HG03097 (cell line): ENCODE measurements around the gene RAB8B.

Source experiments
- ATAC-seq: cut with Tn5 transposase; IDR thresholded peaks from one replicate; pipeline ENCODE4 v1.9.1; 2021; ENCODE audit not compliant: unreplicated experiment, low FRiP score

The RAB8B gene

DNA sequence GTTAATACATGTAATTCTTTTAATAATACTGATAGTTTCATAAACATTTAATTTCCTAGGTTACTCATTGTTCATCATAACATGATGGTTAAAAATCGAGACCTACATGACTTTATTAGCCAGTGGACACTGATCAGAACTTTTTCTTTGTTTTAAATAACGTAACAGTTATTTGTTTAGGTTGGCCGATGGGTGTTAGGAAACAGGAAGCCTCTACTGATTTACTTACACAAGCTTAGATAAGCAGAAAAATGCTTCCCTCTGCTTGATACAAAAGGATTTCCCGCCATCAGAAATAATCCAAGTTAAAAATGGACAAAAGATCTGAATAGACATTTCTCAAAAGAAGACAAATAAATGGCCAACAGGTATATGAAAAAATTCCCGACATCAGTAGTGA is 71.4 kb downstream of the RAB8B start:
- no peak for ATAC-seq

DNA sequence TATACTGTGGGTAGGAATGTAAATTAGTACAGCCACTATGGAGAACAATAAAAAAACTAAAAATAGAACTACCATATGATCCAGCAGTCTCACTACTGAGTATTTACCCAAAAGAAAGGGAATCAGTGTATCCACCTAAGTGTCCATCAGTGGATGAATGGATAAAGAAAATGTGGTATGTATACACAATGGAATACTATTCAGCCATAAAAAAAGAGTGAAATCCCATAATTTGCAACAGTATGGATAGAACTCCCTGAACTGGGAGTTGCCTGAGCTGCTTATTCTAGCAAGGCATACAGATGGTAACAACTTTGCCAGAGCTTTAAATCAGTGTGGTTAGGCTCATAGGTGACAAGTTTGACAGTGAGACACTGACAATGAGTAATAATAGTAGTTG is 71.9 kb downstream of the RAB8B start:
- no peak for ATAC-seq

DNA sequence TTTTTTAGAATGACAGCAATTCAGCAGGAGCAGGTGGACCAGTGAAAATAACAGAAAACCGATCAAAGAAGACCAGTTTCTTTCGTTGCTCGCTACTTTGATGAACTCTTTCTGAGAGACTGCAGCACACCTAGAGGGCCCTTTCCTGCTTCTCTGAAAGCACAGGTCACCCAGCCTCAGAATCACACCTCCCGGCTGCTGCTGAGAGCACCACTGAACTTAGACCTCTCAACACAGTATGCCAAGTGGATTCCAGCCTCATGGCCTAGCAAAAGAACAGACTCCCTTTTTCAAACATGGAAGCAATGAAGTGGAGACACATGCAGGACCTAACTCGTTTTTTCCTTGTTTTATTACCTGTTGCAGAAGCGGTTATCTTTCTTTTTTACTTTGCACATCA is 74.1 kb downstream of the RAB8B start:
- ATAC-seq: no peak

DNA sequence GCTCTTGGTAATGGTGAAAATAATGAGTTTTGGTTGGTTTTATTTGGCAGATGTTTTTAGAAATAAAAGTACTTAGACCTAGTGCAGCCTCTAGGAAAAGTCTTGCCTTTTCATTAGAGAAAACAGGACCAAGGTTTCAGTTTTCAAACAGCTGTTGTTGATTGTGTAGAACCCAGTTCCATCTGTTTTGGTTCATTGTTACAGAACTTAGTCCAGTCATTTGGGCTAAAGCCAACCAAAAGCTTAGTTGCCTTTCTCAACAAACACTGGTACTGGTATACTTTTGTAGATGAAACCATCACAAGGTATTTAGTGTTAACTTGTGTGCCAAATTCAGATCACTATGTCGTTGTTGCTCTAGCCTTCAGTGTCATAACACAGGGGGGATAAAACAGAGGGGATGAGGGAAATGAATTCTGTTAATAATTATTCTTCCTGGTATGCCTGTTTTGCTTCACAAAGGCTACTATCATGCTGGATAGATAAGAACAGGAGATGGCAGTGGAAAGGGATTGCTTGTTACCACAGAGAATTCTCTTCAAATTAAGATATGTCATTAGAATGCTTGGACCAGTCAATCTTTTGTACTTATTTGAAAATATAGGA is 75.4 kb downstream of the RAB8B start:
- ATAC-seq: no peak

DNA sequence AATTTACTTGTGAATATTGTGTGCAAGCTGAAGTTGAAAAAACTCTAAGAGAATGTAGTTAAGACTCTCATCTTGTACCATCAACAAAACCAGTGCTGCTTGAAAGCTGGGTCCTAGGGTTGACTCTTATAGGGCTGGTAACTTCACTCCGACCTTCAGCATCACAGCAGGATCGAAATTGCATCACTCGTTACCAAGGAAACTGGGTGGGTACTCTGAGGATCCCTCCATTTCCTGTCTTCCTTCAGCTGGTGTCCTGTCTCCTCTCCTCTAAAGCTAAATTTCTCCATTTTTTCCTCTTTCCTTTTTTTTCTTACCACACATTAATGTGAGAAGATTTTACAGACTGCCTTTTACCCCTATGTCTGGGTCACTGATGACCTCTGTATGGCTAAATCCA is 85.0 kb downstream of the RAB8B start:
- no peak for ATAC-seq

DNA sequence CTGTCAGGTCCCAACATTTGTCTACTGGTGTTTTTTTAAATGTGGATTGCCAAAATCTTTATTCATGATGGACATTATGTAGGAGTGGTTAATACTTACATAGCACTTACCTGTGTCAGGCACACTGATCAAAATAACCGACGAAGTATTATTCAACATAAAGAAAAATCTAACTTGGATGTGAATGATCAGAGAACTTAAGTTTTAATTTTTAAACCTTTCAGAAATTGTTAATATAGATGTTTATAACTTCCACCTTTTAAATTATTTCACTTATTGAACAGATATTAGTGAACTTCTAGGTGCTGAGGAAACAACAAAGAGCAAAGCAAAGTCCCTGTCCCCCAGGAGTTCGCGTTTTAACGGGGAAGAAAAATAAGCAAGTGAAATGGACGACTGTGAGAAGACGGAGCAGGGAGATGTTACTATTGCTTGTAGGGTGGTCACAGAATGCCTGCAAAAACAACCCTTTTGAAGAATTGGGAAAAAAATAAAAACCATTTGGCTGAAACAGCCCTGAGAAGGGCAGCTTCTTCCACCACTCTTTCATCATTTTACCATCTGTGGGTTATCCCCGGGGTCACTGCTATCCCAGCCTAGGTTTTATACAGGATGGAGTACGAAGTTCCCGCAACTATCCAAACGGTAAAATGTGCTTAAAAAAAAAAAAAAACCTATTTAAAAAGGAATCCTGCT is 87.1 kb downstream of the RAB8B start:
- peak; percentile 15 for ATAC-seq

DNA sequence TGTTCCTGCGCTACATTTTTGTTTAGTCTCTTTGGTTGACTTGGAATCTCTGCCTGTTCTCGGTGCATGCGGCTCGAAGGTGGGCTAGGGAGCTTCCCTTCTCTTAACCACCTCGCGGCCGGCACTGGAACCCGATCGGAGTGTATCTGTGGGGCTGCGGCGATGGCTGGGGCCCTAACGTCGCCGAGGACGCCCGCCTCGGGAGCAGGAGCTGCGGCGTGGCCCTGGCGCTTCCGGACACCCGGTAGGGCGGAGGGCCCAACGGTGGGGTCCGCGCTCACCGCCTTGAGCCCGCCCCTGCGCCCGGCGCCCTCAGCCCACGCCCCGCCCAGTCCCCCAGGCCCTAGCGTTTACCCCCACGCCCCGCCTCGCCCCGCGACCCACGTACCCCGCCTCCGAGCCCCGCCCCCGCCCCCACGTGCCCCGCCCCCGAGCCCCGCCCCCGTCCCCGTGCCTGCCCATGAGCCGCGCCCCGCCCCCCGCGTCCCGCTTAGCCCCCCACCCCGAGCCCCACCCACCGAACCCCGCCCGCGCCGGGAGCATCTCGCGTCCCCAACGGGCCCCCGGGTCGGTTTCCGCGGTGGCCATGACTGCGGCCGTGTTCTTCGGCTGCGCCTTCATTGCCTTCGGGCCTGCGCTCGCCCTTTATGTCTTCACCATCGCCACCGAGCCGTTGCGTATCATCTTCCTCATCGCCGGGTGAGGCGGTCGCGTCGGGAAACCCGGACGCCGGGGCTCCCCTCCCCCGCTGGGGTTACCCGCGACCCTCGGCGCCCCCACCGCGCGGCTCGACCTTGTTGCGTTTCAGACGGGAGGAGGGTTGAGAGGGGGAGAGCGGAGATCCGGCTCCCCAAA is 87.9 kb downstream of the RAB8B start, which contains the start of gene APH1B:
Gene APH1B (plus strand): TSS at position 568 of the 855 bp plus-strand sequence. CDS start 19 bp downstream, at position 587.
- peak; percentile 52 for ATAC-seq

DNA sequence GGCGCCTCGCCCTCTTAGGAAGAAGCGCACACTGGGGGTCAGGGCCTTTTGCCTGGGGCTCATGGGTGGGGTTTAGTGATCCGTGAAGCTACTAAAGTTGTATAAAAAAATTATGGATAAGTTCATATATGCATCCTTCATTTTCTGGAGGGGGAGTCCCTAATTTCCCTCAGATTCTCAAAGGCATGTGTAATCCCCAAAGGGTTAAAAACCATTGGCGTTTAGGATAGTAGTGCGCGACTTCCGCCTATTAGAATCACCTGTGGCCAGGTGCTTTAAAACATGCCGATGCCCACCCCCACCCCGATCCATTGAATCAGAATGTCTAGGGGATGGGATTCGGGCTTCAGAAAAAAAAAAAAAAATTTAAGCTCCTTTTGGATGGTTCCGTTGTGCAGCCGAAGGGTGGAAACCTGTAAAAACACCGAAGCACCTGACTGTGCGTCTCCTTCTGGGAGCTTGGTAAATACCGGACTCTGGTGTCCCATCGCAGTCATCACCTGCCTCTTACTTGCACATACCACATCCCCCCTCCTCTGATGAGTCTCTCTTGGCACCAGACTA is 88.6 kb downstream of the RAB8B start:
- no peak for ATAC-seq

DNA sequence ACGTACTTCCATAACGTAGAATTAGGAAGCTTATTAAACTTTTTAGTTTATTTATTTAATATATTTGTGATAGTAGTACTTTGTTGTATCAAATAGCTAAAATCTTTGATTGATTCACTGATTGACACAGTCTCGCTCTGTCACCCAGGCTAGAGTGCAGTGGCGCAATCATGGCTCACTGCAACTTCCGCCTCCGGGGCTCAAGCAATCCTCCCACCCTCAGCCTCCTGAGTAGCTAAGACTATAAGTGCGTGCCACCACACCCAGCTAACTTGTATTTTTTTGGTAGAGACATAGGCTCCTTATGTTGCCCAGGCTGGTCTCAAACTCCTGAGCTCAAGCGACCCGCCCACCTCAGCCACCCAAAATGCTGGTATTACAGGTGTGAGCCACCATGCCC is 93.7 kb downstream of the RAB8B start:
- no peak for ATAC-seq

DNA sequence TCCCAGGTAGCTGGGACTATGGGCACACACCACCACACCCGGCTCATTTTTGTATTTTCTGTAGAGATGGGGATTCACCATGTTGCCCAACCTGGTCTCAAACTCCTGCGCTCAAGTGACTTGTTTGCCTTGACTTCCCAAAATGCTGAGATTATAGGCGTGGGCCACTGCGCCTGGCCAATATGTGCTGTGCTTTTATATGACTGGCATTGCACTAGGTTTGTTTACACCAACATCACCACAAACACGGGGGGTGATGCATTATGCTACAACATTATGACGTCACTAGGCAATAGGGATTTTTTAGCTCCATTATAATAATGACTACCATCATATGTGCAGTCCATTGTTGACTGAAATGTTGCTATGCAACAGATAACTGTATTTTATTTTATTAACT is 94.9 kb downstream of the RAB8B start:
- no peak for ATAC-seq

DNA sequence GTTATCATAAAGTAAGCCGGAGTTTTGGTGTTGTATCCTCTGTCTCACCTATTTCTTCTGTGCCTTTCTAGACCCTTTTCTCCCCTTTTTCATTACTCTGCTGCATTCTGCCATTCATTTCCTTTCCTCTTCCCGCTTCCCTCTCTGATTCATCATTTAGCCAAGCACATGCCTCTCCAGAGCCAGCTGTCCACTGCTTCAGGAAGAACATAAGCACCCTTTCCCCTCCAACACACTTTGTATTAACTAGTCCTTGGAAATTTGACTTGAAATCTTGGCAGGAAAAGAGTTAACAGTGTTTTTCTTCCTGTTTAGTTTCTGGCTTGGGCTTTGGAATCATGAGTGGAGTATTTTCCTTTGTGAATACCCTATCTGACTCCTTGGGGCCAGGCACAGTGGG is 97.7 kb downstream of the RAB8B start:
- ATAC-seq: no peak

DNA sequence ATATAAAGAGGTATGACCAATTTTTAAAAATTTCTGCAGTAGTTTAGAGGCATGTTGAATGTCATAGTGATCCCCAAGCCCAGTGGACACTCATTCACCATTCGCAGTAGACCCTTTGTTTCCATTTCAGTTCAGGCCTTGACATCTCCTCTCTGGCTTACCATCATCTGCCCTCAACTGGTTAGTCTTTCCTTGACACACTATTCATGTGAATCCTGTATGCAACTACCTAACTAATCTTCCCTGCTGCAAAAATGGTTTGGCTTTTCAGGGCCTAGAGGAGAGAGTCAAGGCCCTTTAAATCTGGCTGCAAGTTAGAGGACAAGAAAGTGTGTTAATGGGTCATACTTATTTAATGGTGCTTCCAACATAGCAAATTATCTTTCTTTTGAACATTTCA is 98.9 kb downstream of the RAB8B start:
- no peak for ATAC-seq

DNA sequence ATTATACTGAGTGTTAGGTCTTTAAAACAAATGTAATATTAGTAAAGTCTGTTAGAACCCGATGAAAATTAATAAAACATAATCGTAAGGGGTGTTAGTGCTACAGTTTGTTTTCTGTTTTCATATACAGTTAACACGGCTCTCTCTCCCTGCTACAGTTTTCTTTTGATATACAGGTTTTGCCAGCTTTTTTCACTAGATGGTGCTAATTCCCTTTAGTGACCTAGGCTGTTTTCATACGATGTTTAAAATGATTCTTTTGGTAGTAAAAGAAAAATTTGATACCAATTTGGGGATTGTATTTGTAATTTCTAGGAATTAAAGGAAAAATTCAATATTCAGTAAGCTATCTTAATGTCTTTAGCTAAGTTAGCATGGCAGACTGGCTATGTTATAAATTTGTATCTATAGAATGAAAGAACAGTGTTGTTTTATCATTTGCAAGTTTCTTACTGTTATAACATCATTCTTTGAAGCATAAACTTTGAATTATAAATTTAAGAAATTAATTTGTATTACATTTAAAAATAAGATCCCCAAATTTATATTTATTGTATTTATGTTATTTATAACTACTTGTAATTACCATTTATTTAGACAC is 99.5 kb downstream of the RAB8B start:
- ATAC-seq: no peak

DNA sequence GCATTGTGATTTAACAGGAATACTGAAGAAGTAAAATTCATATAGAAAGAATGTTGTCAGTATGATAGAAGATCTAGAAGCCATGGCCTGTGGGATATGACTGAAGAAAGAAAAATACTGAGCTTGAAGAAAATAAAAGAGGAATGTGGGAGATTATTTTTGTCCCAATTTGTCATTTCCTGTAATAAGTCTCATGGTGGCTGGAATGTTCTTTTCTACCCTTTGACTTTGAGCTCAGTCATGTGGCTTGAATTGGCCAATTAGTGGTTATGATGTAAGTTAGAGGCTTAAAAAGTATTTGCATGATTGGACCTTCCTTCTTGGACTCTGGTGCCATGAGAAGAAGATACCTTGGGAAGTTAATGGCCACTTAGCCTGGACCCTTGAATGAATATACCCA is 102.1 kb downstream of the RAB8B start:
- ATAC-seq: no peak

DNA sequence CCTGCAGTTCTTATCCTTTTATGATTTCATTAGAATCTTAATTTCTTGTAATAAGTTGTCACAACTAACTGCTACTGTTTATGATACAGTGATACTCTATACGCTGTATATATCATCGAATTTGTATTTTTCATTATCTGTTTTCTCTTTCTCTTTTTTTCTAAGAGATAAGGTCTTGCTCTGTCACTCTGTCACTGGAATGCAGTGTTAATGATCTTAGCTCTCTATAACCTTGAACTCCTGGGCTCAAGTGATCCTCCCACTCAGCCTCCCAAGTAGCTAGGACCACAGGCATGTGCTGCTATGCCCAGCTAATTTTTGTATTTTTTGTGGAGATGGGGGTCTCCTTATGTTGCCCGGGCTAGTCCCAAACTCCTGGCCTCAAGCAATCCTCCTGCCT is 102.8 kb downstream of the RAB8B start:
- no peak for ATAC-seq

DNA sequence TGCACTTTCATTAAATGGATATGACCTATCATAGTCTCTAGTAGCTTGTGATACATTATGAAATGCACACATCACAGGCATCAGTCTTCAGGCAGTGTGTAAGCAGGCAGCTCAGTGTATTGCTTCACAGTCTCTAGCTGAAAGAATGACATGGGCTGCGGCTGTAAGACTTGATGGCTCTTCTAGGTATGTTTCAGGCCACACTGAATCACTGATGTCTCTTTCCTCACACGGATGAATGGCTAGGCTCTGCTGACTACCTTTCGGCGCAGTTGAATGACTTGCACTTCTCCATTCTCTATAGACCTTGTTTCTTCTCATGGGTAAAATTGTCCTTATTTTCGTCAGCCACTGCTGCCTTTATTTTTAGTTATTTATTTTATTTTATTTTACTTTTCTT is 103.4 kb downstream of the RAB8B start:
- ATAC-seq: no peak

DNA sequence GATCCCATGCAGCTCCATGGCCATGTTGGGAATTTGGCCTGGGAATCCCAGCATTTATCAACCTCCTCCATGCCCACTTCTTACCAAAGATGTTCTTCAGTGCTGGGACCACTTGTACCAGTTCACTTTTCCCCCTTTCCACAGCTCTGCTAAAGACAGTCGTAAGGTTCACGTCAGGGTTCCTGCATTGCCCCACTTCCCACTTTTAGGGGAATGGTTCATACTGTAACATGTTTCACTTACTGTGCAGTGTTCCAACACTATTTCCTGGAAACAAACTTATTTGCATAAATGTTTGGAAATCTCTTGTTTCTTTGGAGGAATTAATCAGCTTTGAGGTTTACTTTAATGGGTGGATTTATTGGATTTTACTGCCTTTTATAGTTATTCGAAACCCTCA is 105.0 kb downstream of the RAB8B start:
- no peak for ATAC-seq

DNA sequence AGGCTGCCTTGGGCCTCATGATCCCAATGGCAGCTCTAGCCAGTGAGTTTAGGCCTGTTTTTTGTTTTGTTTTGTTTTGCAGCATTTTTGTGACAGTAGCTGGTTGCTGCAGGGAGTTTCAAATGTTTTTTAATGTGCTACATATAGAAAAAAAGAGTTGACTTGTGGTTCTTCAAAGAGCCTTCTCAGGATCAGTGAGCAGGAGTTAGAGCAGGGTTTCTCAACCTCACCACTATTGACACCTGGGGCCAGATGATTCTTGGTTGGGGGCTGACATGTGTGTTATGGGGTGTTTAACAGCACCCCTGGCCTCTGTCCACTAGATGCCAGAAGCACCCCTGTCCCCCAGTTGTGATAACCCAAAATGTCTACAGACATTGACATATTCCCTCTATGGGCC is 105.9 kb downstream of the RAB8B start:
- ATAC-seq: no peak

DNA sequence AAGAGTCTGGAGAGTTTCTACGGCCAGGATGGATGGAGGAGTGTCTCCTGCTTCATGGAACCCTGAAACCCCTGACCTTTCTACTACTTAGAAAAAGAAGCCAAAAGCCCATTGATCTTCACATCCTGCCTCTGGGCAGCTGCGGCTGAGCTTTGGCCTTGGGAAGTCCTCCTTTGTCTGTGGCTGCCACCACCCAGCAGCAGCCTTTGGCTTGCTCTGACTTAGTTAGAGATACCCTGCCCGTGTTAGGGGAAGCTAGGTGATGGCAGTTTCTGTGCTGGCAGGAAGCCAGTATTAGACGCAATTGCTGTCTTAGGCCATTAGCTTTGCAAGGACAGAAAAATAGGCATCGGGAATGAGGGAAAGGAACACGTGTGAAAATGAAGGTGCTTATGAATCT is 106.8 kb downstream of the RAB8B start:
- no peak for ATAC-seq

DNA sequence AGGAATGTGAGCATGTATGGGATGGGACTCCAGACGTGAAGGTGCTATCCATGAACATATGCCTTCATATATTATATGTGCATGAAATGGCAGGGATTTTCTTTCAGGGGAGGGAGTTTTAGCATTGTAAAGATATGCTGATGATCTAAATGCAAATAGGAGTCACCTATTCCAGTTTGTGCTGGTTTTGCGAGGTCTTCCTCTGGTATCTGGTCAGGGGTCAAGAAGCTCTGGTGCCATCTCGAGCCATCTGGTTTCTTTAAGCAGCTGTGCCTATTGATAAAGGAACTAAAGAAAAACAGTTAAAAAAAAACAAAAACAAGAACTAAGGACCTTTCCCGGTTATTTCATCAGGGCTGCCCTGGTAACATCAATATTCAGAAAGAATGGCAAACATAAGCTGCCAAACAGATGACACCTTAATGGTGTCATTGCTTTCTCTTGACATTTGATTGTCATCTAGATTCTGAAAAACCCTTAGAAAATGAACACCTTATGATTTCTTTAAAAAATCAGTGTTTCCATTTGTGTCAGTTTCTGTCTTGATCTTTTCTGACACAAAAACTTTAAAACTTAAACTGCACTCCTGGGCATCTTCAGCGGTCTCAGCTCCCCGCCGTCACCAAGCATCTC is 110.7 kb downstream of the RAB8B start:
- no peak for ATAC-seq
